Liver (tissue), 9 donors: ENCODE measurements around the gene CCDC178. TPM values are rescaled to one million over a fixed set of nuclear protein-coding genes. Genes with fewer than 3 reads are reported as not detected.

Source experiments
- DNase-seq: peaks from one replicate; pipeline ENCODE4 v3.0.0-alpha.2; 2017; ENCODE audit warnings: low spot score
- H3K27ac ChIP-seq, 2 donors: one replicate each; pipeline ENCODE4 v1.7.0; 2013; ENCODE audit warnings: inconsistent platforms in 2 of 2, low read length in 2 of 2, control low read depth in 1 of 2, low read depth in 1 of 2, mild to moderate bottlenecking in 1 of 2
- H3K27me3 ChIP-seq, 4 donors: one replicate each; pipeline versions ENCODE4 v1.6.1 to v1.7.0; 2013; ENCODE audit warnings: low read length in 3 of 4, inconsistent platforms in 1 of 4, mild to moderate bottlenecking in 1 of 4, moderate library complexity in 1 of 4; ENCODE audit not compliant: control insufficient read depth in 4 of 4, insufficient read depth in 4 of 4
- H3K36me3 ChIP-seq, 4 donors: one replicate each; pipeline versions ENCODE4 v1.6.1 to v1.7.0; 2013; ENCODE audit warnings: low read length in 3 of 4, mild to moderate bottlenecking in 3 of 4, low read depth in 1 of 4, moderate library complexity in 1 of 4; ENCODE audit not compliant: control insufficient read depth in 4 of 4, insufficient read depth in 3 of 4
- H3K4me1 ChIP-seq, 4 donors: one replicate each; pipeline versions ENCODE4 v1.6.1 to v1.7.0; 2013; ENCODE audit warnings: low read length in 3 of 4, mild to moderate bottlenecking in 3 of 4, moderate library complexity in 1 of 4; ENCODE audit not compliant: control insufficient read depth in 4 of 4, insufficient read depth in 4 of 4
- H3K4me3 ChIP-seq, 3 donors: one replicate each; pipeline versions ENCODE4 v1.6.1 to v1.7.0; 2013; ENCODE audit warnings: low read length in 3 of 3, control low read depth in 1 of 3, low read depth in 1 of 3, mild to moderate bottlenecking in 1 of 3
- H3K9ac ChIP-seq, 2 donors: one replicate each; pipeline ENCODE4 v1.7.0; 2013; ENCODE audit warnings: low read length in 2 of 2, mild to moderate bottlenecking in 2 of 2, moderate library complexity in 2 of 2, control low read depth in 1 of 2, low read depth in 1 of 2
- H3K9me3 ChIP-seq, 4 donors: one replicate each; pipeline versions ENCODE4 v1.6.1 to v1.7.0; 2013; ENCODE audit warnings: low read length in 3 of 4; ENCODE audit not compliant: control insufficient read depth in 4 of 4
- ATF3 ChIP-seq: IDR thresholded peaks from 2 replicates; pipeline ENCODE4 v1.6.1; 2016; ENCODE audit warnings: antibody characterized with exemption
- EGR1 ChIP-seq, 2 donors: IDR thresholded peaks; 2 replicates each; pipeline ENCODE4 v1.6.1; 2016 to 2018; ENCODE audit warnings: antibody characterized with exemption in 2 of 2, low read depth in 2 of 2
- FOXA1 ChIP-seq: IDR thresholded peaks from 2 replicates; pipeline ENCODE4 v1.6.1; 2016; ENCODE audit warnings: antibody characterized with exemption
- FOXA2 ChIP-seq: IDR thresholded peaks from 2 replicates; pipeline ENCODE4 v1.6.1; 2016; ENCODE audit warnings: antibody characterized with exemption
- GABPA ChIP-seq, 2 donors: IDR thresholded peaks in 1 of 2; conservative IDR thresholded peaks in 1 of 2; 2 replicates each; pipeline ENCODE4 v1.6.1; 2016; ENCODE audit warnings: antibody characterized with exemption in 2 of 2, mild to moderate bottlenecking in 1 of 2, moderate library complexity in 1 of 2
- HNF4A ChIP-seq, 2 donors: conservative IDR thresholded peaks; 2 replicates each; pipeline ENCODE4 v1.6.1; 2016; ENCODE audit warnings: antibody characterized with exemption in 2 of 2, mild to moderate bottlenecking in 2 of 2
- HNF4G ChIP-seq: IDR thresholded peaks from 2 replicates; pipeline ENCODE4 v1.6.1; 2016; ENCODE audit warnings: antibody characterized with exemption
- JUND ChIP-seq, 2 donors: IDR thresholded peaks; 2 replicates each; pipeline ENCODE4 v1.6.1; 2016; ENCODE audit warnings: antibody characterized with exemption in 2 of 2
- MAX ChIP-seq: IDR thresholded peaks from 2 replicates; pipeline ENCODE4 v1.6.1; 2016; ENCODE audit warnings: antibody characterized with exemption
- NR2F2 ChIP-seq: IDR thresholded peaks from 2 replicates; pipeline ENCODE4 v1.6.1; 2016; ENCODE audit warnings: antibody characterized with exemption
- RAD21 ChIP-seq, 2 donors: IDR thresholded peaks; 2 replicates each; pipeline ENCODE4 v1.6.1; 2016; ENCODE audit warnings: antibody characterized with exemption in 2 of 2, mild to moderate bottlenecking in 2 of 2
- RXRA ChIP-seq, 2 donors: IDR thresholded peaks; 2 replicates each; pipeline ENCODE4 v1.6.1; 2017 to 2018; ENCODE audit warnings: antibody characterized with exemption in 2 of 2, mild to moderate bottlenecking in 1 of 2
- SP1 ChIP-seq: IDR thresholded peaks from 2 replicates; pipeline ENCODE4 v1.6.1; 2018; ENCODE audit warnings: antibody characterized with exemption, mild to moderate bottlenecking
- TAF1 ChIP-seq: conservative IDR thresholded peaks from 2 replicates; pipeline ENCODE4 v1.6.1; 2016; ENCODE audit warnings: antibody characterized with exemption, mild to moderate bottlenecking
- YY1 ChIP-seq: IDR thresholded peaks from 2 replicates; pipeline ENCODE4 v1.6.1; 2016; ENCODE audit warnings: antibody characterized with exemption, mild to moderate bottlenecking
- WGBS: extraction: QIAGEN DNeasy Blood & Tissue Kit; methylation state at CpG from one replicate; pipeline ENCODE4 v1.1.7; 2013; 5-methylcytosine and 5-hydroxymethylcytosine counted together
- polyA plus RNA-seq, 2 donors: library from polyadenylated mRNA; stranded (reverse) in 1 of 2; unstranded in 1 of 2; fragments of 200-250 nt in 1 of 2; fragments of >200 nt in 1 of 2; fragmentation: Nextera tagmentation in 1 of 2; extraction: Ambion mirVana in 1 of 2; gene quantifications; one replicate each; pipeline versions ENCODE4 v1.2.1 to v1.2.3, GENCODE V29; 2013 to 2015
- total RNA-seq, 2 donors: library from RNA; depleted of rRNA; stranded (reverse); fragments of >200 nt; gene quantifications; one replicate each; pipeline ENCODE4 v1.2.3, GENCODE V29; 2014
- TF ChIP-seq, protein P1 (sequence below): IDR thresholded peaks from 2 replicates; pipeline ENCODE4 v1.6.1; 2016; ENCODE audit warnings: antibody characterized with exemption, mild to moderate bottlenecking
- TF ChIP-seq, protein P2 (sequence below): fragments of 150-350 bp; IDR thresholded peaks from 2 replicates; pipeline ENCODE4 v1.5.1; 2017; ENCODE audit warnings: improper control_type of control experiment, low read depth, low read length; ENCODE audit not compliant: missing input control
- TF ChIP-seq, protein P3 (sequence below): IDR thresholded peaks from 2 replicates; pipeline ENCODE4 v1.6.1; 2016; ENCODE audit warnings: antibody characterized with exemption
- donor health status: healthy.
- donor health status: healthy.
- donor health status: healthy.
- donor health status: healthy.
- donor health status: healthy.

The CCDC178 gene
- total and polyA plus RNA-seq, 4 donors, result not detected

DNA sequence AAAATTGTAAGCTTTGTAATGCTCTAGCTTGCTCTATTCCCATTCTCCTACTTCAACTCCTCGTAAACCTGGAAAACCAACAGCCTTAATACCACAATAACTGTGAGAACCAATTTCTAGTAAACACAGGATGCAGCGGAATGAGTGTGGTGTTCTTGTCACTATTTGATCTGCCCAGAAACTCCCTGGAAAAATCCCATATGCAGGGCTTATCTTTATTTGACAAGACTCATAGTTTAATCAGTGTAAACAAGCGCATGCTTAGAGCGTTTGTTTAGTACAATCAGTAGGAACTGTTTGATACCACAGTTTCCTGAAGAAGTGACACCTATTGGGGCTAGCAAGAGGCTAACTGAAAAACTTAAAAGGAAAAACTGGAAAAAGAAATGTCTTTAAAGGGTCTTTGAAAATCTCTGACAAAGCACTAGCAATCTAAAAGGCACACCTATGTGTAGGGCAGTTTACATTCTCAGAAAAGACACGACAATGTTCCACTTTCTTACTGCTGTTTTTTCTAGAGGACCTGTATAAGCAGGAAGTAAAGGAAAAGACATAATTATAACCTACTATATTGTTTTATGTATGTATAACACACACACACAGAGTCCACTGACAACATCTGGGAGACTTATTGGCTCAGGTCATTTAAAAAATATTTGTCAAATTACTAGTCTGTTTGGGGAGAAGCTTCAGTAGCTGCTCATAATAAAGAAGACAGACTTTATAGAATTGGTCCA, 426.3 kb downstream of the CCDC178 start:
- no peak overlapping the region for H3K4me3 ChIP-seq
- H3K36me3 ChIP-seq, result no peaks in the 10 kb centered on the region
- H3K27me3 ChIP-seq, result no peaks in the 10 kb centered on the region
- 13% methylated on average over 5 of the region's 5 CpGs for WGBS
- no peak overlapping the region for H3K27ac ChIP-seq
- no peak overlapping the region for H3K9ac ChIP-seq
- no peak for DNase-seq
- no peaks in the 10 kb centered on the region for H3K4me1 ChIP-seq
- TF ChIP-seq, protein P1, sequence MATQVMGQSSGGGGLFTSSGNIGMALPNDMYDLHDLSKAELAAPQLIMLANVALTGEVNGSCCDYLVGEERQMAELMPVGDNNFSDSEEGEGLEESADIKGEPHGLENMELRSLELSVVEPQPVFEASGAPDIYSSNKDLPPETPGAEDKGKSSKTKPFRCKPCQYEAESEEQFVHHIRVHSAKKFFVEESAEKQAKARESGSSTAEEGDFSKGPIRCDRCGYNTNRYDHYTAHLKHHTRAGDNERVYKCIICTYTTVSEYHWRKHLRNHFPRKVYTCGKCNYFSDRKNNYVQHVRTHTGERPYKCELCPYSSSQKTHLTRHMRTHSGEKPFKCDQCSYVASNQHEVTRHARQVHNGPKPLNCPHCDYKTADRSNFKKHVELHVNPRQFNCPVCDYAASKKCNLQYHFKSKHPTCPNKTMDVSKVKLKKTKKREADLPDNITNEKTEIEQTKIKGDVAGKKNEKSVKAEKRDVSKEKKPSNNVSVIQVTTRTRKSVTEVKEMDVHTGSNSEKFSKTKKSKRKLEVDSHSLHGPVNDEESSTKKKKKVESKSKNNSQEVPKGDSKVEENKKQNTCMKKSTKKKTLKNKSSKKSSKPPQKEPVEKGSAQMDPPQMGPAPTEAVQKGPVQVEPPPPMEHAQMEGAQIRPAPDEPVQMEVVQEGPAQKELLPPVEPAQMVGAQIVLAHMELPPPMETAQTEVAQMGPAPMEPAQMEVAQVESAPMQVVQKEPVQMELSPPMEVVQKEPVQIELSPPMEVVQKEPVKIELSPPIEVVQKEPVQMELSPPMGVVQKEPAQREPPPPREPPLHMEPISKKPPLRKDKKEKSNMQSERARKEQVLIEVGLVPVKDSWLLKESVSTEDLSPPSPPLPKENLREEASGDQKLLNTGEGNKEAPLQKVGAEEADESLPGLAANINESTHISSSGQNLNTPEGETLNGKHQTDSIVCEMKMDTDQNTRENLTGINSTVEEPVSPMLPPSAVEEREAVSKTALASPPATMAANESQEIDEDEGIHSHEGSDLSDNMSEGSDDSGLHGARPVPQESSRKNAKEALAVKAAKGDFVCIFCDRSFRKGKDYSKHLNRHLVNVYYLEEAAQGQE, result no peak
- TF ChIP-seq EGR1 (IDR thresholded peaks at IDR 0.05; ENCODE audit: low read depth in 2 of 2) (no peak), FOXA2 (no peak), FOXA1 (no peak), NR2F2 (no peak), HNF4A (conservative IDR thresholded peaks at IDR 0.05) (no peak), YY1 (no peak), RXRA (IDR thresholded peaks at IDR 0.05) (no peak), JUND (IDR thresholded peaks at IDR 0.05) (no peak), ATF3 (no peak), SP1 (no peak), MAX (no peak), GABPA (IDR thresholded peaks at IDR 0.05 in 1 of 2, conservative IDR thresholded peaks at IDR 0.05 in 1 of 2) (no peak), HNF4G (no peak), TAF1 (no peak), RAD21 (IDR thresholded peaks at IDR 0.05) (no peak)
- TF ChIP-seq, protein P2, sequence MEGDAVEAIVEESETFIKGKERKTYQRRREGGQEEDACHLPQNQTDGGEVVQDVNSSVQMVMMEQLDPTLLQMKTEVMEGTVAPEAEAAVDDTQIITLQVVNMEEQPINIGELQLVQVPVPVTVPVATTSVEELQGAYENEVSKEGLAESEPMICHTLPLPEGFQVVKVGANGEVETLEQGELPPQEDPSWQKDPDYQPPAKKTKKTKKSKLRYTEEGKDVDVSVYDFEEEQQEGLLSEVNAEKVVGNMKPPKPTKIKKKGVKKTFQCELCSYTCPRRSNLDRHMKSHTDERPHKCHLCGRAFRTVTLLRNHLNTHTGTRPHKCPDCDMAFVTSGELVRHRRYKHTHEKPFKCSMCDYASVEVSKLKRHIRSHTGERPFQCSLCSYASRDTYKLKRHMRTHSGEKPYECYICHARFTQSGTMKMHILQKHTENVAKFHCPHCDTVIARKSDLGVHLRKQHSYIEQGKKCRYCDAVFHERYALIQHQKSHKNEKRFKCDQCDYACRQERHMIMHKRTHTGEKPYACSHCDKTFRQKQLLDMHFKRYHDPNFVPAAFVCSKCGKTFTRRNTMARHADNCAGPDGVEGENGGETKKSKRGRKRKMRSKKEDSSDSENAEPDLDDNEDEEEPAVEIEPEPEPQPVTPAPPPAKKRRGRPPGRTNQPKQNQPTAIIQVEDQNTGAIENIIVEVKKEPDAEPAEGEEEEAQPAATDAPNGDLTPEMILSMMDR, result no peak
- TF ChIP-seq, protein P3, sequence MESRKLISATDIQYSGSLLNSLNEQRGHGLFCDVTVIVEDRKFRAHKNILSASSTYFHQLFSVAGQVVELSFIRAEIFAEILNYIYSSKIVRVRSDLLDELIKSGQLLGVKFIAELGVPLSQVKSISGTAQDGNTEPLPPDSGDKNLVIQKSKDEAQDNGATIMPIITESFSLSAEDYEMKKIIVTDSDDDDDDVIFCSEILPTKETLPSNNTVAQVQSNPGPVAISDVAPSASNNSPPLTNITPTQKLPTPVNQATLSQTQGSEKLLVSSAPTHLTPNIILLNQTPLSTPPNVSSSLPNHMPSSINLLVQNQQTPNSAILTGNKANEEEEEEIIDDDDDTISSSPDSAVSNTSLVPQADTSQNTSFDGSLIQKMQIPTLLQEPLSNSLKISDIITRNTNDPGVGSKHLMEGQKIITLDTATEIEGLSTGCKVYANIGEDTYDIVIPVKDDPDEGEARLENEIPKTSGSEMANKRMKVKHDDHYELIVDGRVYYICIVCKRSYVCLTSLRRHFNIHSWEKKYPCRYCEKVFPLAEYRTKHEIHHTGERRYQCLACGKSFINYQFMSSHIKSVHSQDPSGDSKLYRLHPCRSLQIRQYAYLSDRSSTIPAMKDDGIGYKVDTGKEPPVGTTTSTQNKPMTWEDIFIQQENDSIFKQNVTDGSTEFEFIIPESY, result no peak
- no peaks in the 10 kb centered on the region for H3K9me3 ChIP-seq
